Neural cell (in vitro differentiated cells): ENCODE measurements around the gene BANP. TPM values are rescaled to one million over a fixed set of nuclear protein-coding genes. Genes with fewer than 3 reads are reported as not detected.

ENCODE experiments used
- H2AFZ ChIP-seq: fragments of 200-600, 300-800 bp; sonication (generic), shearing (Covaris generic); 2 replicates; pipeline ENCODE4 v1.6.0; 2014; ENCODE audit warnings: low read depth, mild to moderate bottlenecking, antibody characterized with exemption, low read length, moderate library complexity
- H3F3A ChIP-seq: fragments of 200-600 bp; shearing (Covaris generic); 2 replicates; pipeline ENCODE4 v1.6.1; 2016; ENCODE audit warnings: mild to moderate bottlenecking, moderate library complexity, mixed read lengths, antibody characterized with exemption, low read length; ENCODE audit not compliant: insufficient read depth, poor library complexity, severe bottlenecking
- H3K27ac ChIP-seq: fragments of 200-600, 300-800 bp; sonication (generic), shearing (Covaris generic); 2 replicates; pipeline ENCODE4 v1.5.1; 2014; ENCODE audit warnings: mild to moderate bottlenecking, low read length, moderate library complexity
- H3K27me3 ChIP-seq: fragments of 300-800, 200-600 bp; sonication (generic), shearing (Covaris generic); 2 replicates; pipeline ENCODE4 v1.6.0; 2014; ENCODE audit warnings: mild to moderate bottlenecking, low read depth, low read length, moderate library complexity; ENCODE audit not compliant: insufficient read depth
- H3K36me3 ChIP-seq: fragments of 300-800, 200-600 bp; sonication (generic), shearing (Covaris generic); 2 replicates; pipeline ENCODE4 v1.5.1; 2014; ENCODE audit warnings: mild to moderate bottlenecking, antibody characterized with exemption, low read length, moderate library complexity; ENCODE audit not compliant: insufficient read depth
- H3K4me2 ChIP-seq: fragments of 300-800, 200-600 bp; sonication (generic), shearing (Covaris generic); 2 replicates; pipeline ENCODE4 v1.6.0; 2014; ENCODE audit warnings: mild to moderate bottlenecking, low read length
- H3K4me3 ChIP-seq: fragments of 300-800, 200-600 bp; sonication (generic), shearing (Covaris generic); 2 replicates; pipeline ENCODE4 v1.5.1; 2014; ENCODE audit warnings: mild to moderate bottlenecking, low read length, moderate library complexity
- H3K79me2 ChIP-seq: fragments of 200-600 bp; shearing (Covaris generic); replicated peaks from 2 replicates; pipeline ENCODE4 v1.6.0; 2014; ENCODE audit warnings: mild to moderate bottlenecking, low read length, moderate library complexity; ENCODE audit not compliant: insufficient read depth
- H3K9ac ChIP-seq: fragments of 300-800, 200-600 bp; sonication (generic), shearing (Covaris generic); 2 replicates; pipeline ENCODE4 v1.6.1; 2016; ENCODE audit warnings: mild to moderate bottlenecking, low read length, mixed read lengths
- H3K9me2 ChIP-seq: fragments of 200-600 bp; shearing (Covaris generic); 2 replicates; pipeline ENCODE4 v1.6.1; 2016; ENCODE audit warnings: mild to moderate bottlenecking, low read length, mixed read lengths; ENCODE audit not compliant: insufficient read depth
- H3K9me3 ChIP-seq: fragments of 200-600, 300-800 bp; sonication (generic), shearing (Covaris generic); 2 replicates; pipeline ENCODE4 v1.6.1; 2016; ENCODE audit warnings: mild to moderate bottlenecking, mixed run types, low read length, moderate library complexity, mixed read lengths
- H4K20me1 ChIP-seq: fragments of 200-600 bp; shearing (Covaris generic); 2 replicates; pipeline ENCODE4 v1.6.1; 2016; ENCODE audit warnings: mild to moderate bottlenecking, mixed run types; ENCODE audit not compliant: insufficient read depth
- CTCF ChIP-seq: fragments of 450-650 bp; IDR thresholded peaks from 2 replicates; pipeline ENCODE4 v1.5.1; 2014; ENCODE audit warnings: antibody characterized with exemption, mild to moderate bottlenecking, moderate library complexity; ENCODE audit not compliant: poor library complexity, severe bottlenecking
- EP300 ChIP-seq: fragments of 450-650 bp; conservative IDR thresholded peaks from 2 replicates; pipeline ENCODE4 v1.6.1; 2014; ENCODE audit warnings: antibody characterized with exemption, mild to moderate bottlenecking, moderate library complexity; ENCODE audit not compliant: poor library complexity, severe bottlenecking
- EZH2 ChIP-seq: fragments of 200-600, 300-800 bp; shearing (Covaris generic), sonication (generic); IDR thresholded peaks from 2 replicates; pipeline ENCODE4 v1.6.1; 2014; ENCODE audit warnings: antibody characterized with exemption, low read length, borderline replicate concordance, mild to moderate bottlenecking; ENCODE audit not compliant: insufficient read depth, poor library complexity, severe bottlenecking
- MXI1 ChIP-seq: fragments of 450-650 bp; conservative IDR thresholded peaks from 2 replicates; pipeline ENCODE4 v1.6.1; 2014; ENCODE audit warnings: antibody characterized with exemption, mild to moderate bottlenecking; ENCODE audit not compliant: poor library complexity, severe bottlenecking
- POLR2AphosphoS5 ChIP-seq: IDR thresholded peaks from 2 replicates; pipeline ENCODE4 v1.6.1; 2012
- RAD21 ChIP-seq: fragments of 450-650 bp; conservative IDR thresholded peaks from 2 replicates; pipeline ENCODE4 v1.6.1; 2014; ENCODE audit warnings: antibody characterized with exemption, mild to moderate bottlenecking, moderate library complexity
- REST ChIP-seq: IDR thresholded peaks from 2 replicates; pipeline ENCODE4 v1.6.1; 2012; ENCODE audit warnings: borderline replicate concordance
- SMC3 ChIP-seq: fragments of 450-650 bp; conservative IDR thresholded peaks from 2 replicates; pipeline ENCODE4 v1.6.1; 2014; ENCODE audit warnings: antibody characterized with exemption, mild to moderate bottlenecking, moderate library complexity; ENCODE audit not compliant: poor library complexity
- TAF1 ChIP-seq: IDR thresholded peaks from 2 replicates; pipeline ENCODE4 v1.6.1; 2012; ENCODE audit warnings: low read depth
- polyA plus RNA-seq: library from polyadenylated mRNA; depleted of rRNA; stranded (reverse); fragments of >200 nt; gene quantifications from 2 replicates; pipeline ENCODE4 v1.2.3, GENCODE V29; 2014

Gene BANP
- polyA plus RNA-seq, 1 donor from 2014 or later: 20.6 TPM

- no peak overlapping the region for H3K27ac ChIP-seq
- no peaks in the 10 kb centered on the region for H4K20me1 ChIP-seq
- no peak overlapping the region for H2AFZ ChIP-seq
- no peaks in the 10 kb centered on the region for H3K36me3 ChIP-seq
- no peaks in the 10 kb centered on the region for H3K27me3 ChIP-seq
- H3K9me2 ChIP-seq: no peaks in the 10 kb centered on the region
- H3K9me3 ChIP-seq: no peaks in the 10 kb centered on the region
- H3K4me3 ChIP-seq: no peak overlapping the region
- H3K9ac ChIP-seq: no peak overlapping the region
- H3F3A ChIP-seq: no peaks in the 10 kb centered on the region
- no peaks in the 10 kb centered on the region for H3K79me2 ChIP-seq
- H3K4me2 ChIP-seq: no peak overlapping the region
- TF ChIP-seq SMC3 (no peak), EP300 (no peak), TAF1 (no peak), MXI1 (no peak), EZH2 (no peak)
Measured at GRCh38 chr16:88070989-88071625, 119.9 kb downstream of the BANP start.

GRCh38 chr16:88071908-88072307 is 120.7 kb downstream of the BANP start:
- no peak overlapping the region for H3K9ac ChIP-seq
- no peaks in the 10 kb centered on the region for H3K36me3 ChIP-seq
- no peak overlapping the region for H2AFZ ChIP-seq
- H4K20me1 ChIP-seq: no peaks in the 10 kb centered on the region
- TF ChIP-seq EP300 (no peak), TAF1 (no peak), EZH2 (no peak), RAD21 (no peak), SMC3 (no peak), POLR2AphosphoS5 (no peak), MXI1 (no peak), REST (no peak), CTCF (no peak)
- no peaks in the 10 kb centered on the region for H3K79me2 ChIP-seq
- no peak overlapping the region for H3K4me2 ChIP-seq
- no peak overlapping the region for H3K27ac ChIP-seq
- no peaks in the 10 kb centered on the region for H3F3A ChIP-seq
- no peaks in the 10 kb centered on the region for H3K9me2 ChIP-seq
- H3K9me3 ChIP-seq: no peaks in the 10 kb centered on the region
- H3K4me3 ChIP-seq: no peak overlapping the region
- H3K27me3 ChIP-seq: no peaks in the 10 kb centered on the region
